ENCODE data around the gene MCF2L.

The MCF2L gene

DNA sequence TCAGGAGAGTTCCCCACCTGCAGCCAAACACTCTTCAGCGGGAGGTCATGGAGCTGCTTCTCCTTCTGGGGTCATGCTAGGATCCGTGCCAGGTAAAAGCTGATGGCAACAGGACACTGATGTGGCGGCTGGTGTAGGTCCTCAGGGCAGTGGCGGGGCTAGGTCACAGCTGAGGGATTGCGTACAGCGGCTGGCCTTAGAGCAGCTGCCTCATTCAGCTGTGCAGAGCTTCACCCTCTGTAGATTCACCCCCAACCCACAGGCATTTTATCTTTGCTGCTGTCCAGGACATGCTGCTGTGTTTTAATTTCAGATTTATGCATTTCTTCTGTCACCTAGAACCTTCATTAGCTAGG is 2.3 kb downstream of the MCF2L start:
- Histone ChIP-seq H3K27me3 (ENCODE audit: control insufficient read depth, insufficient read depth, low read length) (no peaks in the 10 kb centered on the region), H2AFZ (no peak overlapping the region), H3K36me3 (ENCODE audit: control insufficient read depth, insufficient read depth, low read length) (no peaks in the 10 kb centered on the region), H3K4me1 (no peaks in the 10 kb centered on the region), H3K79me2 (no peaks in the 10 kb centered on the region), H3K9me3 (ENCODE audit: control insufficient read depth, low read length) (no peaks in the 10 kb centered on the region), H3K4me2 (ENCODE audit: low read length) (no peak overlapping the region), H3K9ac (no peak overlapping the region), H3K27ac (no peak overlapping the region), H3K4me3 (ENCODE audit: low read depth, low read length) (no peak overlapping the region)
- TF ChIP-seq, protein P1, sequence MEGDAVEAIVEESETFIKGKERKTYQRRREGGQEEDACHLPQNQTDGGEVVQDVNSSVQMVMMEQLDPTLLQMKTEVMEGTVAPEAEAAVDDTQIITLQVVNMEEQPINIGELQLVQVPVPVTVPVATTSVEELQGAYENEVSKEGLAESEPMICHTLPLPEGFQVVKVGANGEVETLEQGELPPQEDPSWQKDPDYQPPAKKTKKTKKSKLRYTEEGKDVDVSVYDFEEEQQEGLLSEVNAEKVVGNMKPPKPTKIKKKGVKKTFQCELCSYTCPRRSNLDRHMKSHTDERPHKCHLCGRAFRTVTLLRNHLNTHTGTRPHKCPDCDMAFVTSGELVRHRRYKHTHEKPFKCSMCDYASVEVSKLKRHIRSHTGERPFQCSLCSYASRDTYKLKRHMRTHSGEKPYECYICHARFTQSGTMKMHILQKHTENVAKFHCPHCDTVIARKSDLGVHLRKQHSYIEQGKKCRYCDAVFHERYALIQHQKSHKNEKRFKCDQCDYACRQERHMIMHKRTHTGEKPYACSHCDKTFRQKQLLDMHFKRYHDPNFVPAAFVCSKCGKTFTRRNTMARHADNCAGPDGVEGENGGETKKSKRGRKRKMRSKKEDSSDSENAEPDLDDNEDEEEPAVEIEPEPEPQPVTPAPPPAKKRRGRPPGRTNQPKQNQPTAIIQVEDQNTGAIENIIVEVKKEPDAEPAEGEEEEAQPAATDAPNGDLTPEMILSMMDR (IDR thresholded peaks at IDR 0.05) = no peak

DNA sequence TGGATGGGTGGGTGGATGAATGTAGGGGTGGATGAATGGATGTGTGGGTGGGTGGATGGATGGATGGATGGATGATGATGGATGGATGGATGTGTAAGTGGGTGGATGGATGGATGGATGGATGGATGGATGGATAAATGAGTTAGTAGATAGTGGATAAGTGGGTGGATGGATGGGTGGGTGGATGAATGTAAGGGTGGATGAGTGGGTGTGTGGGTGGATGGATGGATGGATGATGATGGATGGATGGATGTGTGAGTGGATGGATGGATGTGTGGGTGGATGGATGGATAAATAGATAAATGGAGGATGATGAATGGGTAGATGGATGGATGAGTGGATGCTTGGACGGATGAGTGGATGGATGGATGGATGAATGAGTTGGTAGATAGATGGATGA is 3.2 kb downstream of the MCF2L start:
- no peaks in the 10 kb centered on the region for H3K36me3 ChIP-seq (ENCODE audit: control insufficient read depth, insufficient read depth, low read length)
- H3K27me3 ChIP-seq (ENCODE audit: control insufficient read depth, insufficient read depth, low read length) = no peaks in the 10 kb centered on the region
- TF ChIP-seq, protein P1 (IDR thresholded peaks at IDR 0.05) = no peak
- H3K4me3 ChIP-seq (ENCODE audit: low read depth, low read length) = no peak overlapping the region
- H3K79me2 ChIP-seq = no peaks in the 10 kb centered on the region
- no peak overlapping the region for H3K9ac ChIP-seq
- H3K9me3 ChIP-seq (ENCODE audit: control insufficient read depth, low read length) = no peaks in the 10 kb centered on the region
- no peak overlapping the region for H3K4me2 ChIP-seq (ENCODE audit: low read length)
- no peaks in the 10 kb centered on the region for H3K4me1 ChIP-seq
- H3K27ac ChIP-seq = no peak overlapping the region
- no peak overlapping the region for H2AFZ ChIP-seq

DNA sequence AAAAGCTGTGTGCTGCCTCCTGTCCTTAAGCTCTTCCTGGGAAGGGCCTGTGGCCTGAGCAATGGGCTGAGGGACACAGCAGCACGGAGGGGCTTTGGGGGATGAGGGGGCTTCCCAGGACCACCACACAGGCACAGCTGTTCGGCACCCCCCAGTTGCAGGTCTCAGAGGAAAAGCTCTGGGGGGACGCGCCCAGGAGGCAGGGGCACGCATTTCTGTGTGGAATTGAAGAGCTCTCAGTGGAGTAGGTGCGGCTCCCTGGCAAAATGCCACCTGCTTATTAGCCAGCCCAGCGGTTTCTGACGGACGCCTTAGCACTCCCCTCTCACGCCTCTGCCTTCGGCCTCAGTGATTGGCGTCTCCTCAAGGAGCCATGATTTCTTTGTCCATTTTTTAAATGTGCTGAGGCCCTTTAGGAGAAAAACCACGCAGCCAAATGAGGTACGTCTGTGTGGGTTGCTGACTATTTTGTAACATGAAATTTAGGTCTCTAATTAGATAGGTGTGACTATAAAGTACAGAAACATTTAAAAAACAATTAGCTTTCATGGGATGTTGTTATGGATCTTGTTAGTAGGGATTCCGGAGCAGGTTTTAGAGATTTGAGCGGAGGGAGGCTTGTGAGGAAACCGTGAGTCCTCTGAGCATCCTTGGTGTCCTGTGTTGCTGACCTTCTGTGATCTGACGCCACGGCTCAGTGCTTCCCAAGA is 4.0 kb downstream of the MCF2L start:
- Histone ChIP-seq H3K9me3 (ENCODE audit: control insufficient read depth, low read length) (no peaks in the 10 kb centered on the region), H3K4me1 (no peaks in the 10 kb centered on the region), H3K4me2 (ENCODE audit: low read length) (no peak overlapping the region), H3K79me2 (no peaks in the 10 kb centered on the region), H3K27me3 (ENCODE audit: control insufficient read depth, insufficient read depth, low read length) (no peaks in the 10 kb centered on the region), H2AFZ (no peak overlapping the region), H3K27ac (no peak overlapping the region), H3K9ac (no peak overlapping the region), H3K4me3 (ENCODE audit: low read depth, low read length) (no peak overlapping the region), H3K36me3 (ENCODE audit: control insufficient read depth, insufficient read depth, low read length) (no peaks in the 10 kb centered on the region)
- TF ChIP-seq, protein P1 (IDR thresholded peaks at IDR 0.05) = no peak

DNA sequence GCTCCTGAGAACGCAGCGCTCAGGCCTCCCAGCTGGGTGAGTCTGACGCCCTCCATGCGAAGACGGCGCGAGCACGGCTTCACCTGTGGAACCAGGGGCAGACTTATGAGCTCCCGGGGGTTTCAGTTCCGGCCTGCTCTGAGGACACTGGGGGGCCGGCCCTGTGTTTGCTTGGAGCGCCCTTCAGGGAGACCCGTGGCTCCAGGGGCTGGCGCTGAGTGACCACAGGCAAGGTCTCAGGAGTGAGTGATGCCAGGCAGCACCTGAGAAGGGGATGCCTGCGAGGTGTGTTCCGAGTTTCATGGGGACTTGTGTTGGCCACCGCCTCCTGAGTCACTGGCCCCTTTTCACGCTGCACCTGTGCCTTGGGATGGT is 4.5 kb downstream of the MCF2L start:
- no peak overlapping the region for H3K27ac ChIP-seq
- no peaks in the 10 kb centered on the region for H3K79me2 ChIP-seq
- H2AFZ ChIP-seq = no peak overlapping the region
- no peak overlapping the region for H3K4me3 ChIP-seq (ENCODE audit: low read depth, low read length)
- H3K36me3 ChIP-seq (ENCODE audit: control insufficient read depth, insufficient read depth, low read length) = no peaks in the 10 kb centered on the region
- H3K9me3 ChIP-seq (ENCODE audit: control insufficient read depth, low read length) = no peaks in the 10 kb centered on the region
- H3K4me1 ChIP-seq = no peaks in the 10 kb centered on the region
- H3K9ac ChIP-seq = no peak overlapping the region
- TF ChIP-seq, protein P1 (IDR thresholded peaks at IDR 0.05) = no peak
- H3K27me3 ChIP-seq (ENCODE audit: control insufficient read depth, insufficient read depth, low read length) = no peaks in the 10 kb centered on the region
- no peak overlapping the region for H3K4me2 ChIP-seq (ENCODE audit: low read length)

DNA sequence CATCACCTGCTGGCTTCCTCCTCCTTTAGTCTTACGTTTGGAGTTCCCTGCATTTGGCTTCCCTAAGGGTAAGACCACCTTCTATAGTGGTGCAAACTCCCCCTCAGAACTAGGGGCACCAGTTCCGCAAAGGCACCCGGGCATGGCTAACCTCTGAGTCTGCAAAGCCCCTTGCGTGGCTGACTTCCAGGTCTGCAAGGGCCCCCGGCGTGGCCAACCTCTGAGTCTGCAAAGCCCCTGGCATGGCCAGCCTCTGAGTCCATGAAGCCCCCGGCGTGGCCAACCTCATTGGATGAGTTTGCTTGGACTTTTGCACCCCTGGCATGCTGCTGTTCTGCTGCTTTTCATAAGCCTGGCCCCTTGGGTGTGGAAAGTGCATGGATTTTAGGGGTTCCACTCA is 5.1 kb downstream of the MCF2L start:
- no peaks in the 10 kb centered on the region for H3K9me3 ChIP-seq (ENCODE audit: control insufficient read depth, low read length)
- no peaks in the 10 kb centered on the region for H3K36me3 ChIP-seq (ENCODE audit: control insufficient read depth, insufficient read depth, low read length)
- no peaks in the 10 kb centered on the region for H3K4me1 ChIP-seq
- no peaks in the 10 kb centered on the region for H3K27me3 ChIP-seq (ENCODE audit: control insufficient read depth, insufficient read depth, low read length)
- no peak overlapping the region for H3K4me2 ChIP-seq (ENCODE audit: low read length)
- H3K9ac ChIP-seq = no peak overlapping the region
- H3K27ac ChIP-seq = no peak overlapping the region
- TF ChIP-seq, protein P1 (IDR thresholded peaks at IDR 0.05) = no peak
- H3K4me3 ChIP-seq (ENCODE audit: low read depth, low read length) = no peak overlapping the region
- H2AFZ ChIP-seq = no peak overlapping the region
- no peaks in the 10 kb centered on the region for H3K79me2 ChIP-seq

Measured in parathyroid adenoma (tissue), 2 donors.